Caco-2 (cell line): ENCODE measurements around the gene TRMT1L. TPM values are rescaled to one million over a fixed set of nuclear protein-coding genes. Genes with fewer than 3 reads are reported as not detected.

Experiments used
- BruUV-seq: library from RNA; stranded (reverse); fragments of 400-500 nt; replicated peaks from 2 replicates; lab custom pipeline; 2021; lab: Mats Ljungman, UMichigan
- CTCF ChIA-PET: fragments of 300-600 bp; sonication (Branson Sonifier 250); formaldehyde crosslinking; loops from one replicate; lab custom pipeline; 2022; ENCODE audit warnings: antibody characterized with exemption; lab: Charles Lee
- POLR2A ChIA-PET: fragments of 300-600 bp; sonication (Branson Sonifier 250); formaldehyde crosslinking; loops from one replicate; lab custom pipeline; 2022; ENCODE audit warnings: antibody characterized with exemption; lab: Charles Lee
- DNase-seq, 2 experiments: peaks; one replicate each; pipeline versions ENCODE4 v3.0.0 to v3.0.0-alpha.2; 2020 to 2022
- H3K27me3 ChIP-seq: replicated peaks from 2 replicates; pipeline ENCODE4 v1.6.0; 2011; ENCODE audit warnings: low read length; ENCODE audit not compliant: control insufficient read depth, insufficient read depth
- H3K36me3 ChIP-seq: 2 replicates; pipeline ENCODE4 v1.5.1; 2011; ENCODE audit warnings: low read length; ENCODE audit not compliant: control insufficient read depth, insufficient read depth
- H3K4me1 ChIP-seq: fragments of 250-450 bp; sonication (Bioruptor Pico); 2 replicates; pipeline ENCODE4 v1.5.1; 2020; ENCODE audit warnings: mild to moderate bottlenecking
- H3K4me3 ChIP-seq: 2 replicates; pipeline ENCODE4 v1.5.1; 2011; ENCODE audit warnings: low read depth, mild to moderate bottlenecking, control low read depth, low read length
- H3K9me3 ChIP-seq: fragments of 250-450 bp; sonication (Bioruptor Pico); 2 replicates; pipeline ENCODE4 v1.5.1; 2020; ENCODE audit warnings: mild to moderate bottlenecking, moderate library complexity
- H3K27ac Mint-ChIP-seq: one replicate; pipeline ENCODE4 v1.8.0; 2022; ENCODE audit warnings: mixed read lengths; ENCODE audit not compliant: unreplicated experiment
- H3K27me3 Mint-ChIP-seq: one replicate; pipeline ENCODE4 v1.8.0; 2022; ENCODE audit warnings: mixed read lengths; ENCODE audit not compliant: insufficient read depth, unreplicated experiment
- H3K36me3 Mint-ChIP-seq: one replicate; pipeline ENCODE4 v1.8.0; 2022; ENCODE audit warnings: mild to moderate bottlenecking, mixed read lengths; ENCODE audit not compliant: insufficient read depth, unreplicated experiment
- H3K4me1 Mint-ChIP-seq: one replicate; pipeline ENCODE4 v1.8.0; 2022; ENCODE audit warnings: low read depth, mixed read lengths; ENCODE audit not compliant: unreplicated experiment
- H3K4me3 Mint-ChIP-seq: one replicate; pipeline ENCODE4 v1.8.0; 2022; ENCODE audit warnings: mild to moderate bottlenecking, moderate library complexity, mixed read lengths; ENCODE audit not compliant: unreplicated experiment
- H3K9me3 Mint-ChIP-seq: one replicate; pipeline ENCODE4 v1.8.0; 2022; ENCODE audit warnings: mixed read lengths; ENCODE audit not compliant: unreplicated experiment
- CTCF ChIP-seq, 2 experiments: fragments of 200-600 bp in 1 of 2; IDR thresholded peaks; 1 replicate in 1 of 2; 2 replicates in 1 of 2; pipeline versions ENCODE4 v1.5.1 to v1.8.0; 2011 to 2022; ENCODE audit warnings: antibody characterized with exemption in 1 of 2, control low read depth in 1 of 2, inconsistent platforms in 1 of 2, low read depth in 1 of 2, low read length in 1 of 2, mild to moderate bottlenecking in 1 of 2, moderate library complexity in 1 of 2; ENCODE audit not compliant: insufficient read depth in 1 of 2, severe bottlenecking in 1 of 2, unreplicated experiment in 1 of 2
- intact Hi-C: fragments of 100-400 bp; cut with micrococcal nuclease; formaldehyde crosslinking; loops from one replicate; pipeline ENCODE4 v1.10.0; 2022; ENCODE audit not compliant: unreplicated experiment
- total RNA-seq: library from RNA; stranded (reverse); gene quantifications from 2 replicates; pipeline ENCODE4 v1.2.3, GENCODE V29; 2022

TRMT1L gene
- total RNA-seq, 1 experiment from 2014 or later, result 14.2 TPM

GRCh38 chr1:185155600-185156287, 1.0 kb downstream of the TRMT1L start:
- no peaks in the 10 kb centered on the region for H3K27me3 ChIP-seq
- H3K27me3 Mint-ChIP-seq, result no peaks in the 10 kb centered on the region
- H3K27ac Mint-ChIP-seq, result peak overlapping the region; percentile 87
- H3K4me1 Mint-ChIP-seq, result peaks cover 7% of the 10 kb centered on the region
- peak overlapping the region; percentile 93 for H3K4me3 Mint-ChIP-seq
- peak overlapping the region; percentile 88 for H3K4me3 ChIP-seq
- no peak for TF ChIP-seq CTCF (IDR thresholded peaks at IDR 0.05; ENCODE audit: insufficient read depth in 1 of 2, low read depth in 1 of 2, low read length in 1 of 2, severe bottlenecking in 1 of 2, unreplicated experiment in 1 of 2)
- CTCF ChIA-PET, result interaction anchor here (2.1 kb wide), 1 partner anchor 14 kb away, joined by 16 read pairs; no protein-coding TSS in a partner anchor
- peaks cover 13% of the 10 kb centered on the region; the same call in 1 of the 2 replicates for H3K4me1 ChIP-seq
- H3K36me3 Mint-ChIP-seq, result no peaks in the 10 kb centered on the region
- POLR2A ChIA-PET, result interaction anchor here (0.6 to 0.8 kb wide), 5 partner anchors 101 to 161 kb away, joined by 3 to 4 read pairs (median 3); partner anchors contain the start of genes IVNS1ABP and RNF2
- H3K9me3 Mint-ChIP-seq, result no peaks in the 10 kb centered on the region
- H3K9me3 ChIP-seq, result no peaks in the 10 kb centered on the region
- no peaks in the 10 kb centered on the region for H3K36me3 ChIP-seq
- no TSS peak for BruUV-seq
- intact Hi-C loops, result loop anchor here (2.0 to 5.0 kb wide), 5 partner anchors 108 to 398 kb away; partner anchors contain the start of genes IVNS1ABP and RNF2
- no peak for DNase-seq

GRCh38 chr1:185154912-185155513, 1.7 kb downstream of the TRMT1L start:
- Mint-ChIP-seq H3K36me3 (no peaks in the 10 kb centered on the region), H3K4me1 (peaks cover 7% of the 10 kb centered on the region), H3K4me3 (no peak overlapping the region), H3K9me3 (no peaks in the 10 kb centered on the region), H3K27ac (no peak overlapping the region), H3K27me3 (no peaks in the 10 kb centered on the region)
- Histone ChIP-seq H3K9me3 (no peaks in the 10 kb centered on the region), H3K4me1 (peaks cover 13% of the 10 kb centered on the region; the same call in 1 of the 2 replicates), H3K27me3 (no peaks in the 10 kb centered on the region), H3K4me3 (no peak overlapping the region), H3K36me3 (no peaks in the 10 kb centered on the region)
- BruUV-seq, result no TSS peak
- CTCF ChIA-PET, result no interaction called here
- intact Hi-C loops, result loop anchor here (5.0 kb wide), 3 partner anchors 108 to 398 kb away; partner anchors contain the start of gene RNF2
- no peak for DNase-seq
- POLR2A ChIA-PET, result interaction anchor here (0.8 kb wide), 1 partner anchor 162 kb away, joined by 4 read pairs; the partner anchor contains the start of gene IVNS1ABP
- TF ChIP-seq CTCF (IDR thresholded peaks at IDR 0.05; ENCODE audit: insufficient read depth in 1 of 2, low read depth in 1 of 2, low read length in 1 of 2, severe bottlenecking in 1 of 2, unreplicated experiment in 1 of 2), result no peak

GRCh38 chr1:185152187-185152767, 4.5 kb downstream of the TRMT1L start:
- CTCF ChIA-PET, result interaction anchor here (0.7 kb wide), 1 partner anchor 315 kb away, joined by 3 read pairs; no protein-coding TSS in a partner anchor
- Mint-ChIP-seq H3K4me1 (peaks cover 7% of the 10 kb centered on the region), H3K27me3 (no peaks in the 10 kb centered on the region), H3K4me3 (no peak overlapping the region), H3K9me3 (no peaks in the 10 kb centered on the region), H3K27ac (no peak overlapping the region), H3K36me3 (peaks cover 12% of the 10 kb centered on the region)
- no peak for TF ChIP-seq CTCF (IDR thresholded peaks at IDR 0.05; ENCODE audit: insufficient read depth in 1 of 2, low read depth in 1 of 2, low read length in 1 of 2, severe bottlenecking in 1 of 2, unreplicated experiment in 1 of 2)
- H3K9me3 ChIP-seq, result no peaks in the 10 kb centered on the region
- DNase-seq, result peak in 1 of 2 experiments; percentile 18
- POLR2A ChIA-PET, result no interaction called here
- intact Hi-C loops, result no loop called here
- peaks cover 13% of the 10 kb centered on the region; the same call in 1 of the 2 replicates for H3K4me1 ChIP-seq
- H3K4me3 ChIP-seq, result no peak overlapping the region
- BruUV-seq, result no TSS peak
- 0 out of 2 replicates have a peak, but pooled peaks cover 1% of the 10 kb centered on the region for H3K36me3 ChIP-seq
- no peaks in the 10 kb centered on the region for H3K27me3 ChIP-seq
